ENCODE results near the gene KIF5B.

DNA sequence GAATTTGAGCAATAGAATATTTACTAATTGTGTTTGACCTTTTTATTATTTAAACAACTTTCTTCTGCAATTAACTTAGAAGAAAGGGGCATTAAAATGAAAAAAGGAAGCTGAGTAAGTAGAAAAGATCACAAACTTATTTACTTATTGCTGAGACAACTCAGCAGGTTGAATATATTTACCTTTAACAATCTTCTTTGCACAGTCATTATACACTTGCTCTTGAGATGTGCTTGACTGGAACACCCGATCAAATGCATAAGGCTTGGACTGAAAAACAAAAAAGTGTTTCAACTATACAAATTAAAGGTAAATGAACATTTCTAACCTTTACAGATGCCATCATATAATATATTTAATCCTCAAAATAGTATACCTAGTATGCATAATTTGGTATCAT is 7.9 kb downstream of the KIF5B start:
- TF ChIP-seq, protein P1, sequence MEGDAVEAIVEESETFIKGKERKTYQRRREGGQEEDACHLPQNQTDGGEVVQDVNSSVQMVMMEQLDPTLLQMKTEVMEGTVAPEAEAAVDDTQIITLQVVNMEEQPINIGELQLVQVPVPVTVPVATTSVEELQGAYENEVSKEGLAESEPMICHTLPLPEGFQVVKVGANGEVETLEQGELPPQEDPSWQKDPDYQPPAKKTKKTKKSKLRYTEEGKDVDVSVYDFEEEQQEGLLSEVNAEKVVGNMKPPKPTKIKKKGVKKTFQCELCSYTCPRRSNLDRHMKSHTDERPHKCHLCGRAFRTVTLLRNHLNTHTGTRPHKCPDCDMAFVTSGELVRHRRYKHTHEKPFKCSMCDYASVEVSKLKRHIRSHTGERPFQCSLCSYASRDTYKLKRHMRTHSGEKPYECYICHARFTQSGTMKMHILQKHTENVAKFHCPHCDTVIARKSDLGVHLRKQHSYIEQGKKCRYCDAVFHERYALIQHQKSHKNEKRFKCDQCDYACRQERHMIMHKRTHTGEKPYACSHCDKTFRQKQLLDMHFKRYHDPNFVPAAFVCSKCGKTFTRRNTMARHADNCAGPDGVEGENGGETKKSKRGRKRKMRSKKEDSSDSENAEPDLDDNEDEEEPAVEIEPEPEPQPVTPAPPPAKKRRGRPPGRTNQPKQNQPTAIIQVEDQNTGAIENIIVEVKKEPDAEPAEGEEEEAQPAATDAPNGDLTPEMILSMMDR (conservative IDR thresholded peaks at IDR 0.05 in 1 of 2, IDR thresholded peaks at IDR 0.05 in 1 of 2; ENCODE audit: low read depth in 1 of 2, low read length in 2 of 2): no peak
- TF ChIP-seq EZH2 (IDR thresholded peaks at IDR 0.05; ENCODE audit: low read length, missing control alignments): no peak
